HG02840 (cell line): Measurements from ENCODE around the gene GRIK4.

ENCODE experiments used
- ATAC-seq: cut with Tn5 transposase; IDR thresholded peaks from one replicate; pipeline ENCODE4 v1.9.1; 2021; ENCODE audit warnings: mild to moderate bottlenecking, moderate library complexity, moderate number of reproducible peaks; ENCODE audit not compliant: unreplicated experiment, low FRiP score

GRIK4 gene

DNA sequence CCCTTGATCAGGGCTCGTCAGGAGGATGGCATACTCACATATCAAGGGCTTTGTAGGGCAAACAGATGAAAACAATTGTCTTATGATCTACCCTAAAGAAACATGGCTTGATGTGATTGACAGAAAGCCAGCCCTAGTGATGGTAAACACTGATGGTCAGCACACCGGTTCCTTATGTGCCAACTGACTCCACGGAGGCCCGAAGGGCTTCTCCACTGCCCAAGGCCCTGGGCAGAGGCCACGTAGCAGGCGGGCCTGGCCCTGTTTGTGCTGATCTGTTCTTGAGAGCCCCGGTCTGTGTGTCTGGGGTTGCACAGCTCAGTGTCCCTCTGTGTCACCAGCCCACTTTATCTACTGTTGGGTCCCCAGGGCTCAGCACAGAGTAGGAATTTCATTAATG lies 115.2 kb downstream of the GRIK4 start:
- no peak for ATAC-seq

DNA sequence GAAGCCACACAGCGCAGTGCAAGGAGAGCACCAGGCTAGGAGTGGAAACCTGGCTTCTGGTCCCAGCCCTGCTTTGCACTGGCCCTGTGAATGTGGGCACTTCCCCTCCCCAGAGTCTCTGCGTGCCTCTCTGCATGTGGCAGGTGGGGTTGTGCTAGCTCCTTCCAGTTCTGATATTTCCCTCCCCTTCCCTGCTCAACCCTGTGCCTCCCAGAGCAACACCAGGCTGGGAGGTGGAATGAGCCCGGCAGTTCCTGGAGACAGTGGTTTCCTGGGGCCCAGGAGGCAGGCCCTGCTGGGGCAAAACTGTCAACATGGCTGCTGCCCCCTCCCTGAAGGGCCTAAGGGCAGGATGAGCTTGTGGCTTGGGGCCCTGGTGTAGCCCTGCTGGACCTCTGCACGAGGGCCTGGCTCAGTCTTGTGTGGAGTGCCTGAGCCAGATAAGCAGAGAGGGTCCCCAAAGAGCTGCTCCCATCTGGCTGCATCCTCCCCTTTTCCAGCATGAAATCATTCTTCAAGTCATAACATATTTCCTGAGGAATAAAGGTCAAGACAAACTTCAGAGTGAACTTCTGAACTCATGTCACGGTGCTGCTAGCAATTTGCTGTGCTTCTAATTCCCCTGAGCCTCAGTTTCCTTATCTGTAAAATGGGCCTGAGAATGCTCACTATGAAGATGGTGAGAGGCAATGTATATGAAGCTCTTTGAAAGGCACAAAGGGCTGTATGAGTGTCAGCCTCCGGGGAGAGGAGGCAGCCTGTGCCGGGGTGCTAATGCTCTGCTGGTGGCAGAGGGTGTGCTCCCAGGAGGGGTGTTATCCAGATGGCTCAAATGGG lies 116.0 kb downstream of the GRIK4 start:
- no peak for ATAC-seq

DNA sequence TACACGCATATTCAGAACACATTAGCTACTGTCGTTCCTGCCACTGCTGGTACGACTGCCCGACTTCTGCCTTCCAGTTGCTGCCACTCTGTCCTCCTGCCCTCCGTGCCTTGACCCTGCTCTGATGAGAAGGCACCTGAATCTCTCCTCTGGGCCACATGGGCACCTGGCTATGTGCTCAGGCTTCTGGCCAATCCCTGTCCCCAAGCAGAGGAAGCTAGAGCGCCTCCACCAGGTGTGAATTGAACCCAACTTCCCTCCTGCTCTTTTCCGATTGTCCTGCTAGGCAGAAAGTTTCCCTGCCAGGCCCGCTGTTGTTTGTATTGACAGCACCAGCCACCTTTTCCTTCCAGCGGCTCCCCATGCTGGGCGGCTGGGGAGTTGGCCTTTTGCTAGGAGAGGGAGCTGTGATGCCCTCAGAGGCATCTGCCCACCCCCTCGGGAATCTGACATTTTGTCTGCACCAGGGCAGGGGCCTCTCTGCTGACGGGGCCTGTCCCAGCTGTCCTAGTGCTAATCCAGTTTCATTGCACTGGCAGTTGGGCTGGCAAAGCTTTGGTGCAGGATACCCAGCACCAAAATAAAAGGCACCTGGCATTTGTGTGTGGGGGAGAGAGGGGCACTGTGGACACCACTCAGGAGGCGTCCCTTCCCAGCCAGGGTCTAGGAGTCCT lies 118.0 kb downstream of the GRIK4 start:
- no peak for ATAC-seq

DNA sequence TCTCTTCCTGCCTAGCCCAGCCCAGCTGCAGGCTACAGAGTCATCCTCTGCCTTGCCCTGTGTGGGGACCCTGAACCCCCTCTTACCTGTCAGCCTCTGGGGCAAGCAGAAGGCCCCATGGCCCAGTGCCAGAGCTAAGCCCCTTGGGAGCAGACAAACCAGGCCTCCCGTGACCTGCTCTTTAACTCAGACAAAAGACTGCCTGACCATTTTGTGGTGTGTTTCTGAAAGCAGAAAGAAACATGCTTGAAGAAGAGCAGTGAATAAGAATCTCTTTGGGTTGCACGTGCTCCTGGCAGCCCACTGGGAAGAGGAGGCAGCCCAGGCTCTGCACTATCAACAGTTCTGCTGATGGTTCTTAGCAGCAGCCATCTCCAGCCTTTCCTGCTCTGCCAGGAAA lies 118.6 kb downstream of the GRIK4 start:
- ATAC-seq, result no peak

DNA sequence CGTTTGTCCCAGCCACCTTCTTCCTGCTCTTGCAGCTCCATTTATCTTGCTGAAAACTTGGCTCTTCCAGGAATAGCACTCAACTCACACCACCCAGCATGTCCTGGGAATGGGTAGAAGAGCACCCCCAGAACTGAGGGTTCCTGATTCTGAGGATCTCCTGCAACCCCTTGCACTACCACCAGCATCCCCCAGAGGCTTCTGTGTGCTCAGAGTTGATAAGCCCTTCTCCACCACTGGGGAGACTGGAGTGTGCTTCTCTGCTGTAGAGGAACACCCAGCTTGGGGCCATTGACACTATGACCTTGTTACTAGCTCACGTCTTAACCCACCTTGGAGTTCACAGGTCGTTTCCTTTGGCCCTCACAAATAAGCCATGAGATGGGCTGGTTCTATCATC lies 121.0 kb downstream of the GRIK4 start:
- no peak for ATAC-seq

DNA sequence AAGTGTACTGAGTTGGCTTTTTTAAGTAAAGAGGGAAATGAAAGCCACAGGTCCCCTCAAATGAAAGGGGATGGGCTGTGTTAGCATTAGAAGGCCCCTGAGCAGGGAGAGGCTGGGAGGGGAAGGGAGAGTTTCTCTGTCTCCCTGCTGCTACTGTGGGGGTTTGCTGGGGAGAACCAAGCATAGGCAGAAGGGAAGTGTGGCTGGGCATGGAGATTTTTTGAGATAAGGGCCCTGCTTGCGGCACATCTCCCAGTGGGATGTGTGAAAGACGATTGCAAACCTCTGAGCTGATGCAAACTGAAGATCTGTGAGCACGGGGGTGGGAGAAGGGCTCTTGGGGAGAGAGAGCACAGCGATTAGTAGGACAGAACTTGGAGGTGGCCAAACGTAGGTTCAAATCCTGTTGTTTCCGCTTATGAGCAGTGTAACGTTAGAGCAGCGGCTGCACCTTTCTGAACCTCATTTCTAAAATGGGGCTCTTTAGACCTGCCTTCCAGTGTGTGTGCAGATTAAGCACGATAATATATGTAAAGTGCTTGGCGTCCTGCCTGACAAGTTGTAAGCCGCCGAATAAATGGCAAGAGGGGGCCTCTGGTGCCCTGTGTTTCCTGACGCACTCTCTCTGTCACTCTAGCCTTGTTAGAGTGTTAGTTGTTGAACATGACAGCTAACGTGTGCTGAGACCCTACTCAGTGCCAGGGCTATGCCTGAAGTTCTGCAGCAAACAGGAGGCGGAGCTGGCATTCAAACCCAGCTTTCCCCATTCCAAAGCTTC lies 122.3 kb downstream of the GRIK4 start:
- no peak for ATAC-seq

DNA sequence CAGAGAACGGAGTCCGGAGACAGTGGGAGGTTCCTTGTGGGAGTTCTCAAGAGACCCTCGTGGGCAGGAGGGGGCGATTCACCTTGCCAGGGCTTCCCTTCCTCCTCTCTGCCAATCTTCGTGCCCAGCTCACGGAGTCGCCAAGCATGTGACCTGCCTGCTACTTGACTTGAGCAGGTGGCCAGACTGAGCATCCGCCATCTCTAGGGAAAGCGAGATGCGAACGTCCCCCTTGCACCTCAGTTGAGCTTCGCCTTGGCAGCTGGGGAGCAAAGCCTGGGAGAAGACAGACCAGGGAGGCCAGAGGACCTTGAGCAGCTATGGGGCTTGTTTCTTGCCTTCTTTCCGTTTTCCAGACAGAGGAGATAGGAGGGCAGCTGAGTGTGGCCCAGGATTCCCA lies 123.2 kb downstream of the GRIK4 start:
- no peak for ATAC-seq

DNA sequence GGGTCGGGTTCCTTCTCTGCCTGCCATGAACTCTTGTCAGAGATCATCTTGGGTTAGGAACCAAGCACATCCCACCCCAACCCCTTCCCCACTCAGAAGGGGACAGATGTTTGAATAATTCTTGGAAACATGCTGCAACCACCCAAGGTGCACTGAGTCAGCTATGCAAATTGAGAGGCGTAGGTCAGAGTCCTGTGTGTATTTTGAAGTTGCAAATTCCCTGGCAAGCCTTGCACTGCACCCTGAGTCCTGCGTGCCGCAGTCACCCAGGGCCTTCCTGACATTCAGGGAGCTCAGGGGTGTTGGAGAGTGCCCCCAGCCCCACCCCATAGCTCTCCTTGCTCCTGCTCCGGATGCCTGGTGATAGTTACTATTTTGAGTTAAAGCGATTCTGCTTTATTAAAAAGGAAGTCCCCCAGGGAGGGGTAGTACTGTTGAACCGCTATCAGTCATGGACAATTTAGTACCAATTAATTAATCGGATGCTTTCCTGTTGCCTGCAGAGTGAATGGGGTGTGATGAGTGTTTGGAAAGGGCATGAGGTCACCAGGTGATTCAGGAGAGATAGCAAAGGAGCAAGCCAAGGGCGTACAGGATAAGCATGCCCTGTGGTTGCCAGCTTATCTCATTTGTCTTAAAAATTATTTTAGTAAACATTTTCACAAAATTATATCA lies 123.7 kb downstream of the GRIK4 start:
- no peak for ATAC-seq

DNA sequence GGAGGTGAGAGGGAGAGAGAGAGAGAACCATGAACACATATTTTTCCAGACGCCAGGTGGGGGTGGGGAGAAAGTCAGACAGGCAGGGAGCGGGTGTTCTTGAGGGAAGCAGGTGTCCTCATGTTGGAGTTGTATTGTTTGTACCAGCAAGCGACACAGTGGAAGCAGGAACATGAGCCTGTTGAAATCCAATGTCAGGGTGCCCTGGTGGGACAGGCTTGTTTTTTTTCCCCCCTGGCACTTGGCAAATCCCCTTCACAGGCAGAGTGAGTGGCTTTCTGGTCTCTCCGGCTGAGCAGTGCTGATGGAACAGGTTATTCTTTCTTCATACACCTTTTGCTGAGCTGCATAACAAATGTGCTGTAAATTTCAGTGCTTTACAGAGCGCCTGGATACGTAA lies 125.6 kb downstream of the GRIK4 start:
- ATAC-seq, result no peak

DNA sequence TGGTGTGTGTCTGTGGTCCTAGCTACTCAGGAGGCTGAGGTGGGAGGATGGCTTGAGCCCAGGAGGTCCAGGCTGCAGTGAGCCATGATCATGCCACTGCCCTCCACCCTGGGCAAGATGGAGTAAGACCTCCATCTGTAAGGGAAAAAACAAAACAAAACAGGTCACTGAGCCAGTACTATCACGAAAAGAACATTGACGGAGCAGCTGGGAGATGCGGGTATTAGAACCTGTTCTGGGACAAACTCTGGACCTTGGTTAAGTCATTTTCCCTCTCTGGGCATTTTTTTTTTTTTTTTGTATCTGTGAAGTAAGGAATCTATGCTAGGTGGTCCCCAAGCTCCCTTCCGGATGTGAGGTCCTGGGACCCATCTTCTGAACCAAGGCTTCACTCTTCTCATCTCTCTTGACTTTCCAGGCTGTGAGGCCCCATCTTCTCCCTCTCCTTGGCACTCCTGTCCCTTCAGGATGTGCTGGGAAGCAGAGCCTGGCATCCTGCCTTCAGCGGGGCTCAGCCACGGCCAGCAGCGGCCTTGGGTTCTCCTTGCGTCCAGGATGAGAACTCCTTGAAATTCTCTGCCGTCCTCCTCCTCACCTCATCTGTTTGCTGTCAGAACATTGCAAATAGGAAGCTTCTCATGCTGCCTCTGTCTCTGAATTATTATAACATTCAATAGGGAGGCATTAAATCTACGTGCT lies 130.8 kb downstream of the GRIK4 start:
- no peak for ATAC-seq

DNA sequence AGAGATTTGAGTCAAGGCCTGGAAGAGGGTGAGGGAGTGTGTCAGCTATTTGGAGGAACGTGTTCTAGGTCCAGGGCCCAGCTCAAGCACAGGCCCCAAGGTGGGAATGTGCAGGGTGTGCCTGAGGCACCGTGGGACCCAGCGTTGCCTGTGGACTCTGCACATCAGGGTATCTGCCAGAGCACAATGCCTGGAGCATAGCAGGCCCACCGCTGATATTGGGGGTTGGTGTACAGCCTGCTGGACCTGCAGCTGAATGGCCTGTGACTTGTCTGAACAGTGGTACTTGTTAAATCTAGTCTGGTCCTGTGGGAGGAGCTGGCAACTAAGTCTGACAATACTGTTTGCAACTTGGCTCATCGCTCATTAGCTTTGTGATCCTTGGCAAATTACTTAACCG lies 131.7 kb downstream of the GRIK4 start:
- ATAC-seq, result no peak

DNA sequence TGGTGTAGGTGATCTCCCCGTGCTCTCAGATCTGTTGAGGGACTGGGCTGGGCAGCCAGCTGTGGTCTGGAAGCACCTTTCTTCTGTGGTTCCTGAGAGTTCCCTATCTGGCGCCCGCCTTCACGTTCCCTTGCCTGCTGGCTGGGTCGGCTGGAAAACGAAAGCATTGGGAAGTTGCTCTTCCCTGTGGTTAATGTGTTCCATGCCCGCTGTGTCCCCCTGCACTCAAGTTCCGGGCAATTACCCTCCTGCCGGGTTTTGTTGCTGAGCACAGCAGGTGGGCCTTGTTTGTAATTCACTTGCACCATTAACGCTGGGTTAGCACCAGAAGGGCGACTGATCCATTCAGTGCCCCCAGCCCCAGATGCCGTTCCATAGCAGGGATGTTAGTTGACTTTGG lies 134.1 kb downstream of the GRIK4 start:
- ATAC-seq, result no peak

DNA sequence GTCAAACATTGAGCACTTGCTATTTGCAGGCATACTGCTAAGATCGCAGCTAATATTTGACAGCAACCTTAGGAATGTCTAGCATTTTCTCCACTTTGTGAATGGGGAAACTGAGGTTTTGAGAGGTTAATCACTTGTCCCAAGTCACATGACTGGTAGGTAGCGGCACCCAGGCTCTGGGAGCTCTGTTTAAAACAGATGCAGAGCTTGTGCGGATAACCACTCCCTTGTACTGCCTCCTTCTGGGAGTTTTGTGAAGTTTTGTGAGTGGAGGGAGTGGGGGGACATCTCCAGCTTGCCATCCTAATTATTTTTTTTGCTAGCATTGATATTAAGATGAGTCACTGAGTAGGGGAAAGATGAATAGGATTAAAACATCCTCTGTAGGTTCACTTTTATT lies 134.7 kb downstream of the GRIK4 start:
- no peak for ATAC-seq

DNA sequence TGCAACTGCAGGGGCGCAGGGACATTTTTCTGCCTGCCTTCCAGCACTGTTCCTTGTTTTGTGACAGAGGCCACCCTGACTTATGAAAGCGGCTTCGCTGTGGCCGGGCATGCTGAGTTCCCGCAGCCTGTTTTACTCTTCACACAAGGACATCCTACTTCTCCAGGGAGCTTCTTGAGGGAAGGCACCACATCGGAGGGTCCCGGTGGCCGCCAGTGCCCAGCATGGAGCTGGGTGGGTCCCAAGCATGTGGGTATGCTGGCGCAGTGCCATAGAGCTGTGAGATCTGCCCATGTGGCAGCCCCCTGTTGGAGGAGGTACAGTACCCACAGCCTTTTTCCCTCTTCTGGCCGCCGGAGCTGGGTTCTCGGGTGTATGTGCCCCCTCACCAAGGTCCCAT lies 136.1 kb downstream of the GRIK4 start:
- ATAC-seq, result no peak

DNA sequence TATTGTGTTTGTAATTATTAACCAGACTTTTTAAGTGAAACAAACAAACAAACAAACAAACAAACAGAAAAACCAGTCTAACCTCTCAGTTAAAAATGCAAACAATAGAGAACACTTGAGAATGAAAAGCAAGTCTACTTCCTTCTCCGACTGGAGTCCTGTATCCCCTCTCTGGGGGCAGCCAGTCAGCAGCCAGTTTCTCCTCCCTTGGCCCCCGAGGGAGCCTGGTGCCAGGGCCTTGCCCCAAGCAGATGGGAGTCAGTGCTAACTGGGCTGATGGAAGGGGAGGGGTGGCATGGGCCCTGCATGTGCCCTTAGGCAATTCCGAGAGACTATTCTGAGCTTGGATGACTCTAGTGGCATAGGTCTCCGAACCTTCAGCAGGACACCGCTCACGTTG lies 137.2 kb downstream of the GRIK4 start:
- ATAC-seq, result no peak

DNA sequence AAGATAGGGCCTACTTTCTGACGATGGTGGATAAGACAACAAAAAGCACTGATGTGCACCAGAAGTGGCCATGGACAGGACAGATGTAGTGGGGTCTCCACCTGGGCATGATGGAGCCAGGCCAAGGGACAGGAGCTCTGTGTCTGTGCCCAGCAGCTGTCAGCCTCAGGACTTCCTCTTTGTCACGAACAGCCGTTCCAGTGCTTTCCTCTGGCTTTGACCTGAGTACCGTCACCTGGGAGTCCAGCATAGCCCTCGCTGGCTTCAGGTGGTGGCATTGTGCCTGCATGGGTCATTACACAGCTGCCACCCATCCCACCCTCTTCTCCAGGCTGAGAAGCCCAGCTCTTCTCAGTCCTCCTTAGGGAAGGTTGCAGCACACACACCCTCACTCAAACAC lies 137.8 kb downstream of the GRIK4 start:
- no peak for ATAC-seq

DNA sequence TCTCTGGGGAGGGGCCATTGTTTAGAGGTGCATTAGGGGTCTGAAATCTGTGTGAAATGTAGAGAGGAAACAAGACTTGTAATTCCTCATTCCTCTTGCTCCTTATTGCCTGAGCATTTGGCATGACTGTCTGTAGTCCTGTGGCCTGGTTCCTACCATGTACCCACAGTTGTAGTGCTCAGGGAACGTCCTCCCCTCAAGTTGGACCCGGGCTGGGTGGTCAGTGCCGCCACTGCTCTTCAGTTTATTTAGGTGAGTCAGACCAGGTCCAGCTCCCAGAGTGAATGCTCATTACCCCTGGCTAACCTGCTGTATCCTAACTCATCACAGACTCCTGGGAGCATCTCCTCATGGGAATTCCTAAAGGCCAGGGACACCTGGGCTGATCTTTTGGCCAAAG lies 139.8 kb downstream of the GRIK4 start:
- ATAC-seq, result no peak

DNA sequence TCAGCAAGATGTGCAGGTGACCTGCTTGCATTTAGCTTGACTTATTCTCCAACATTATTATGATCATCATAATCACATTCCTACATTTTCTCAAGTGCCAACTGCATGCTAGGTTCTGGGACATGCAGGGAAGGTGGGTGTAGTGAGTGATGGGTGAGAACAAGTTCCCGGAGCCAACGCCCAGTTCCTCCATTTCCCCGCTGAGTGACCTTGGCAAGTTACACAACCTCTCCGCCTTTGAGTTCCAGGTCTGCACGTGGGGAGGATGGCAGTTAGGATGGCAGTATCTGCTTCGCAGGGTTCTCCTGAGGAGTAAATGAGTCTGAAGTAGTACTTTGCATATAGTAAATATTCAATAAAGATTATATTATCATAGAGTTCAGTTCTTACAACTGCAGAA lies 140.3 kb downstream of the GRIK4 start:
- no peak for ATAC-seq

DNA sequence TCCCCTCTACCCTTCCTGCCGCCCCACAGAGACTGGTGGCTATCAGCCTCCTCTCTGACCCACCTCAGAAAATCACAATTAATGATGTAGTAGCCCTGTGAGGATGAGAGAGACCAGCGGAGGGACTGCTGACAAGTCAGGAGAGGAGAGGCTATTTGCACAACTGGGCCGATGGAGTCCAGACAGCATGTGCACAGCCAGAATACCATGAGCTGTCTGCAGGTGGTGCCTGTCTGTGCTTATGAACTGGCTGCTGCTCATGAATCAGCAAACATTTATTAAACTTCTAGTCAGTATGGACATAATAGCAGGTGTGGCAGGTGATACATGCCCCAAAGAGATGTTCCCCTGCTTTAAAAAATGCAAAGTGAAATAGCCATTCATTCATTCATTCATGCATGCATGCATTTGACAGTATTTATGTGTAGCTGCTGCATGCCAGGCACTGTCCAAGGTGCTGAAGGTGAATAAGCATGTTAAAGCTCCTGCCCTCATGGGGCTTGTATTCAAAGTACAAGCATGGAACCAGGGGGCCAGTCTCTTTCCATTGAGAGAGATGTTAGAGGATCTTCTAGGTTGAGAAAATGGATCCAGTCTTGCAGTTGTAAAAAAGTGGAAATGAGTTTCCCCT lies 141.3 kb downstream of the GRIK4 start:
- ATAC-seq, result no peak

DNA sequence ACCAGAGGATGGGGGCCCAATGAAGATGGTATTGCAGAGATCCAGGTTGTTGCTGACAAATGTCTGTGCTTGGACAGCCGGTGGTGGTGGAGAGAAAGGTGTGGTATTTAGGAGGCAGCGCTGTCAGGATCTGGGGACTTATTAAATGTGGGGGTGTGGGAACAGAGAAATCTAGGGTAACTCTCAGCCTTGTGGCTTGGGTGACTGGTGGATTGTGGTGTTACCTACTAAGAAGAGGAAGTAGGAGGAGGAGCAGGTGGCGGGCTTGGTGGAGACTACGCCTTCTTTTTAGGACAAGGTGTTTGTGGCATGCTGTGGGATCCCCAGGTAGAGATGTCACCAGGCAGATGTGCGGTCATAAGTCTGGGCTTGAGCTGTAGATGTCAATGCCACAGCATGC lies 144.0 kb downstream of the GRIK4 start:
- no peak for ATAC-seq
